ENCODE measurements around the gene FAM222B. TPM values are rescaled to one million over a fixed set of nuclear protein-coding genes. Genes with fewer than 3 reads are reported as not detected.

The FAM222B gene
- total and polyA plus RNA-seq, 4 donors, result 2.8 to 5.4 (median 4.1) TPM

- Histone ChIP-seq H3K9me3 (ENCODE audit: control insufficient read depth in 4 of 4, low read length in 3 of 4) (no peaks in the 10 kb centered on the region), H3K27ac (ENCODE audit: low read depth in 1 of 2, low read length in 2 of 2) (no peak overlapping the region), H3K4me3 (ENCODE audit: low read depth in 1 of 3, low read length in 3 of 3) (no peak overlapping the region), H3K9ac (ENCODE audit: low read depth in 1 of 2, low read length in 2 of 2) (no peak overlapping the region), H3K27me3 (ENCODE audit: control insufficient read depth in 4 of 4, insufficient read depth in 4 of 4, low read length in 3 of 4) (no peaks in the 10 kb centered on the region), H3K4me1 (ENCODE audit: control insufficient read depth in 4 of 4, insufficient read depth in 4 of 4, low read length in 3 of 4) (no peaks in the 10 kb centered on the region), H3K36me3 (ENCODE audit: control insufficient read depth in 4 of 4, insufficient read depth in 3 of 4, low read depth in 1 of 4, low read length in 3 of 4) (peaks cover 37 to 71% (median 45%) of the 10 kb centered on the region in 4 donors)
- no peak for DNase-seq (ENCODE audit: low spot score)
- TF ChIP-seq REST (IDR thresholded peaks at IDR 0.05), result no peak
- no peak for TF ChIP-seq YY1 (IDR thresholded peaks at IDR 0.05)
- TF ChIP-seq ZBTB33 (IDR thresholded peaks at IDR 0.05), result no peak
- TF ChIP-seq JUND (IDR thresholded peaks at IDR 0.05), result no peak
- TF ChIP-seq RXRA (IDR thresholded peaks at IDR 0.05), result no peak
- TF ChIP-seq GABPA (IDR thresholded peaks at IDR 0.05 in 1 of 2, conservative IDR thresholded peaks at IDR 0.05 in 1 of 2), result no peak
- TF ChIP-seq NR2F2 (IDR thresholded peaks at IDR 0.05), result no peak
- no peak for TF ChIP-seq RAD21 (IDR thresholded peaks at IDR 0.05)
- no peak for TF ChIP-seq HNF4G (IDR thresholded peaks at IDR 0.05)
- TF ChIP-seq SP1 (IDR thresholded peaks at IDR 0.05), result no peak
- TF ChIP-seq MAX (IDR thresholded peaks at IDR 0.05), result no peak
- WGBS, result 96% methylated on average over 18 of the region's 18 CpGs
Measured at GRCh38 chr17:28882154-28882895, 39.7 kb upstream of the FAM222B start.

- WGBS, result 97% methylated on average over 17 of the region's 17 CpGs
- no peak for DNase-seq (ENCODE audit: low spot score)
- H3K9ac ChIP-seq (ENCODE audit: low read depth in 1 of 2, low read length in 2 of 2), result no peak overlapping the region
Measured at GRCh38 chr17:28881533-28882056, 39.0 kb upstream of the FAM222B start.

More at GRCh38 chr17:28881533-28882056, 39.0 kb upstream of the FAM222B start:
- peaks cover 37 to 71% (median 45%) of the 10 kb centered on the region in 4 donors for H3K36me3 ChIP-seq (ENCODE audit: control insufficient read depth in 4 of 4, insufficient read depth in 3 of 4, low read depth in 1 of 4, low read length in 3 of 4)
- no peak overlapping the region for H3K4me3 ChIP-seq (ENCODE audit: low read depth in 1 of 3, low read length in 3 of 3)
- no peak overlapping the region for H3K27ac ChIP-seq (ENCODE audit: low read depth in 1 of 2, low read length in 2 of 2)
- H3K27me3 ChIP-seq (ENCODE audit: control insufficient read depth in 4 of 4, insufficient read depth in 4 of 4, low read length in 3 of 4), result no peaks in the 10 kb centered on the region
- no peaks in the 10 kb centered on the region for H3K4me1 ChIP-seq (ENCODE audit: control insufficient read depth in 4 of 4, insufficient read depth in 4 of 4, low read length in 3 of 4)
- TF ChIP-seq FOXA2 (IDR thresholded peaks at IDR 0.05) (no peak), NR2F2 (IDR thresholded peaks at IDR 0.05) (no peak), HNF4G (IDR thresholded peaks at IDR 0.05) (no peak), JUND (IDR thresholded peaks at IDR 0.05) (no peak), ATF3 (IDR thresholded peaks at IDR 0.05) (no peak), FOXA1 (IDR thresholded peaks at IDR 0.05) (no peak)
- H3K9me3 ChIP-seq (ENCODE audit: control insufficient read depth in 4 of 4, low read length in 3 of 4), result no peaks in the 10 kb centered on the region

Measured in liver (tissue), 9 donors.